ENCODE data around the gene NFIB.

GRCh38 chr9:14094491-14094890 lies 219.4 kb downstream of the NFIB start:
- TF ChIP-seq CTCF (IDR thresholded peaks at IDR 0.05) (no peak), MAX (IDR thresholded peaks at IDR 0.05) (no peak), FOXS1 (CRISPR knock-in tag; IDR thresholded peaks at IDR 0.05) (no peak), GATA3 (IDR thresholded peaks at IDR 0.05; ENCODE audit: borderline replicate concordance) (no peak), RCOR1 (IDR thresholded peaks at IDR 0.05; ENCODE audit: low read depth, low read length) (no peak), PBX3 (IDR thresholded peaks at IDR 0.05) (no peak)

Data from A549 (cell line).